BLaER1 (cell line): ENCODE measurements around the gene PUM1.
"Not testable (repeated sequence)": the region's sequence is repeated elsewhere in the genome, so short reads cannot be mapped to it uniquely, and the experiment has no call there.

Source experiments
- H3K27ac ChIP-seq: shearing (Covaris generic); formaldehyde crosslinking; 2 replicates; pipeline ENCODE4 v1.8.1; 2022
- H3K27me3 ChIP-seq: shearing (Covaris generic); formaldehyde crosslinking; 2 replicates; pipeline ENCODE4 v1.8.1; 2022
- H3K36me3 ChIP-seq: shearing (Covaris generic); formaldehyde crosslinking; 2 replicates; pipeline ENCODE4 v1.8.1; 2022
- H3K4me1 ChIP-seq: shearing (Covaris generic); formaldehyde crosslinking; 2 replicates; pipeline ENCODE4 v1.8.1; 2022
- H3K4me2 ChIP-seq: shearing (Covaris generic); formaldehyde crosslinking; 2 replicates; pipeline ENCODE4 v1.8.1; 2022
- H3K4me3 ChIP-seq: shearing (Covaris generic); formaldehyde crosslinking; 2 replicates; pipeline ENCODE4 v1.8.1; 2022
- H3K9ac ChIP-seq: shearing (Covaris generic); formaldehyde crosslinking; 2 replicates; pipeline ENCODE4 v1.8.1; 2022
- H3K9me3 ChIP-seq: shearing (Covaris generic); formaldehyde crosslinking; 2 replicates; pipeline ENCODE4 v1.8.1; 2022
- H4K20me1 ChIP-seq: shearing (Covaris generic); formaldehyde crosslinking; 2 replicates; pipeline ENCODE4 v1.8.1; 2022
- Cebpa-rat ChIP-seq: shearing (Covaris generic); IDR thresholded peaks from 2 replicates; pipeline ENCODE4 v1.8.1; 2022

Gene PUM1

DNA sequence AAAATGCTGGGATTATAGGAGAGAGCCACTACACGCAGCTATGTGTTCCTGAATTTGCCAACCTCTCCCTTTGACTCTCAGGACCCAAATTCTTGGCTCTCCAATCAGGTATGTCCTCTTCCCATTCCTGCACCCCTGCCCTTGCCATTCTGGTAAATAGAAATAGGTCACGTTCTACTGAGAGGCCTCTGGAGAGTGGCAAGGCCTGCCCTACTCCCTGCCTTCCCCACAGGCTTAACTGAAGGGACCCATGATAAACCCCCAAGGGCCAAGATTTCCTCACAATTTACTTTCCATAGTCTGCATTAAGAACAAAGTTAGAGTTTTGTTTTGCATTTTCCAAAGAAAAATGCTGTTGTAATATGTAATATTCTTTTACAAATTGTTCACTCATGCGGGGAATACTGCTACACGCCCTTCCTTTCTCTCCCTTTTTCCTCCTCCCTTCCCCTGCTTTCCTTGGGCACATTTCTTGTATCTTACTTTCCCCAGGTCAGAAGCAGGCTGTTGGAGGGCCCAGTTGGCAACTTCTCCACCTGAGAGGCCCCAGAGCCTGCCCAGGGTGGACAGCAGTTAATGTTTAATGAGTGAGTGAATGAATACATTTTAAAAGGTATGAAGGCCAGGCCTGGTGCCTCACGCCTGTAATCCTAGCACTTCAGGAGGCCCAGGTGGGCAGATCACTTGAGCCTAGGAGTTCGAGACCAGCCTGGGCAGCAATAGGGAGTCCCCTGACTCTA is 33.9 kb upstream of the PUM1 start:
- Histone ChIP-seq H3K27ac (no peak overlapping the region), H3K9ac (no peak overlapping the region), H3K9me3 (no peaks in the 10 kb centered on the region), H3K4me2 (no peak overlapping the region), H3K4me3 (no peak overlapping the region), H3K36me3 (no peaks in the 10 kb centered on the region), H4K20me1 (no peaks in the 10 kb centered on the region), H3K27me3 (no peaks in the 10 kb centered on the region), H3K4me1 (peaks cover 21% of the 10 kb centered on the region)
- no peak for TF ChIP-seq Cebpa-rat

DNA sequence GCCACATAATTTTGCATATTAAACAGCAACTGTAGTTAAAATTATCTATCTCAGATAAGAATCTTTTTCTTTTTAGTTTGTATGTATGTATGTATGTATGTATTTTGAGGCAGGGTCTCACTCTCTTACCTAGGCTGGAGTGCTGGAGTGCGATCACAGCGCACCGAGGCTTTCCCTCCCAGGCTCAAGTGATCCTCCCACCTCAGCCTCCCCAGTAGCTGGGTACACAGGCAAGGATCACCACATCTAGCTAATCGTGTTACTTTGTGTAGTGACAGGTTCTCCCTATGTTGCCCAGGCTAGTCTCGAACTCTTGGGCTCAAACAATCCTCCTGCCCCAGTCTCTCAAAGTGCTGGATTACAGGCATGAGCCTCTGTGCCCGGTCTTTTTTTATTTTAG is 30.5 kb upstream of the PUM1 start:
- no peaks in the 10 kb centered on the region for H4K20me1 ChIP-seq

DNA sequence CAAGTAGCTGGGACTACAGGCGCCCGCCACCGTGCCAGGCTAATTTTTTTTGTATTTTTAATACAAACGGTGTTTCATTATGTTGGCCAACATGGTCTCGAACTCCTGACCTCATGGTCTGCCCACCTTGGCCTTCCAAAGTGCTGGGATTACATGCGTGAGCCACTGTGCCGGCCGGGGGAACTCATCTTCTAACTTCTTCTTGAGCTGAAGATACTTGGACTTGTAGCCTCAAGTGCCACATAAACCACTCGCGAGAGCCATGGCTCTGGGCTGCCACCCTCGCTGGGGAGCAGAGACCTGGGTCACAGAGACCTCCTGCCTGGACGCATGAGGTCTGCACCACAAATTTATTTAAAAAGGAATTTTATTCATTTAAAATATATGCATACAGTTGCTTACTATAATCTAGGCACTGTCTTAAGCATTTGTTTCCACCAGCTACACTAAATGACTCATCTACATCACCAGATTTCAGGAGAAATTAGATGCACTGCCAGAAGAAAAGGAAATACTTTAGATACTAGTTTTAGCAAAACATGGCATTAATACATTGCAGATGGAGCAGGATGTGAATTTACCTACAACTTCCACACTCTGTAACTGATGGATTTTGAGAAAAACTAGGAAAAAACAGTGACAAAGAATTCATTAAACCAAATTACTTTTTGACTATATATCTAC is 29.9 kb upstream of the PUM1 start:
- no peaks in the 10 kb centered on the region for H3K27me3 ChIP-seq
- H3K36me3 ChIP-seq = no peaks in the 10 kb centered on the region
- H3K4me2 ChIP-seq = no peak overlapping the region
- H3K4me1 ChIP-seq = peaks cover 3% of the 10 kb centered on the region
- no peak for TF ChIP-seq Cebpa-rat
- no peaks in the 10 kb centered on the region for H3K9me3 ChIP-seq
- no peak overlapping the region for H3K9ac ChIP-seq
- no peak overlapping the region for H3K27ac ChIP-seq
- H4K20me1 ChIP-seq = no peaks in the 10 kb centered on the region
- H3K4me3 ChIP-seq = no peak overlapping the region

More for the DNA sequence above, 30.5 kb upstream of the PUM1 start:
- no peak overlapping the region for H3K27ac ChIP-seq
- no peak for TF ChIP-seq Cebpa-rat
- H3K27me3 ChIP-seq = no peaks in the 10 kb centered on the region
- no peak overlapping the region for H3K4me3 ChIP-seq
- peaks cover 8% of the 10 kb centered on the region for H3K4me1 ChIP-seq
- no peaks in the 10 kb centered on the region for H3K9me3 ChIP-seq
- no peak overlapping the region for H3K9ac ChIP-seq
- H3K4me2 ChIP-seq = no peak overlapping the region
- H3K36me3 ChIP-seq = no peaks in the 10 kb centered on the region

DNA sequence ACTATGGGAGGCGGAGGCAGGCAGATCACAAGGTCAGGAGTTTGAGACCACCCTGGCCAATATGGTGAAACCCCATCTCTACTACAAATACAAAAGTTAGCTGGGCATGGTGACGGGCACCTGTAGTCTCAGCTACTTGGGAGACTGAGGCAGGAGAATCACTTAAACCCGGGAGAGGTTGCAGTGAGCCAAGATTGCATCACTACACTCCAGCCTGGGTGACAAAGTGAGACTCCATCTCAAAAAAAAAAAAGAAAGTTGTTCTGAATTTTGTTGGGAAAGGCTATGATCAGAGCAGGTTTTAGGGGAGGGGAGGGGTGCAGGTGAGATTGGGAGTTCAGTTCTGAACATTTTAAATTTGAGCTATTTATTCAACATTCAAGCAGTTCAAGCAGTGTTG is 22.6 kb upstream of the PUM1 start:
- H3K27ac ChIP-seq, H4K20me1 ChIP-seq, H3K9ac ChIP-seq, H3K27me3 ChIP-seq, H3K9me3 ChIP-seq, H3K4me1 ChIP-seq, H3K36me3 ChIP-seq, H3K4me2 ChIP-seq, H3K4me3 ChIP-seq: not testable (repeated sequence)

DNA sequence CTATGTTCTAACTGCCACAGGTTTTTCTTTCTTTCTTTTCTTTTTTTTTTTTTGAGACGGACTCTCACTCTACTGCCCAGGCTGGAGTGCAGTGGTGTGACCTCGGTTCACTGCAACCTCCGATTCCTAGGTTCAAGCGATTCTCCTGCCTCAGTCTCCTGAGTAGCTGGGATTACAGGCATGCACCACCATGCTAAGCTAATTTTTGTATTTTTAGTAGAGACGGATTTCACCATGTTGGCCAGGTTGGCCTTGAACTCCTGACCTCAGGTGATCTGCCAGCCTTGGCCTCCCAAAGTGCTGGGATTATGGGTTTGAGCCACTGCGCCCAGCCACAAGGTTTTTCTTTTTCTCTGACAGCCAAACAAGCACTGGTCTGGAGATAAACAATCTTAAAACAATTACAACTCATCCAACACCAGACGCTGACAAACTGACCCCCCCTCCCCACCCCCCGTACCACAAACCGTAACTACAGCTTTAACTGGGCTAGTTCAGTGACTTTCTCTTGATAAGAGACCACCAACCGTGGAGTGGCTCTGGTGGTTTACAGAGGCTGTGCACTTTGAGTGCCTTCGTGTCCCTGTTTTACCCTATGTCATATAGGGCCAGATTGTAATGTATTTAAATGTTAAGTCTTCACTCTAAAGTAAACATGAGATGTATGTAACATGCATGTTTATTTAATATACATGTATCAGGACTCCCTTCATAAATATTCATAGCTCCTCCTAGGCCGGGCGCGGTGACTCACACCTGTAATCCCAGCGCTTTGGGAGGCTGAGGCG is 19.5 kb upstream of the PUM1 start:
- H3K9ac ChIP-seq = no peak overlapping the region

DNA sequence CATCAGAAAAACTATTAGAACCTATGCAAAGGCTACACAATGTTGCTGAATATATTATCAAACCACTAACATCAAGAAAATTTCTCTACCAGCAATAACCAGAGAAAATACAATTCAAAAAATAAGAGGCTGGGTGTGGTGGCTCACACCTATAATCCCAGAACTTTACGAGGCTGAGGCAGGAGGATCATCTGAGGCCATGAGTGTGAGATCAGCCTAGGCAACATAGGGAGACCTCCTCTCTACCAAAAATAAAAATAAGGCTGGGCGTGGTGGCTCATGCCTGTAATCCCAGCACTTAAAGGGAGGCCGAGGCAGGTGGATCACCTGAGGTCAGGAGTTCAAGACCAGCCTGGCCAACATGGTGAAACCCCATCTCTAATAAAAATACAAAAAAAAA is 16.9 kb upstream of the PUM1 start:
- H3K4me3 ChIP-seq = no peak overlapping the region
- no peaks in the 10 kb centered on the region for H3K27me3 ChIP-seq
- H3K4me1 ChIP-seq = no peaks in the 10 kb centered on the region
- no peaks in the 10 kb centered on the region for H3K36me3 ChIP-seq
- no peak overlapping the region for H3K9ac ChIP-seq
- H3K27ac ChIP-seq = no peak overlapping the region
- no peak for TF ChIP-seq Cebpa-rat
- H4K20me1 ChIP-seq = no peaks in the 10 kb centered on the region
- no peak overlapping the region for H3K4me2 ChIP-seq
- H3K9me3 ChIP-seq = no peaks in the 10 kb centered on the region

More for the DNA sequence above, 19.5 kb upstream of the PUM1 start:
- Histone ChIP-seq H3K27ac (no peak overlapping the region), H3K4me1 (no peaks in the 10 kb centered on the region), H3K9me3 (no peaks in the 10 kb centered on the region), H4K20me1 (no peaks in the 10 kb centered on the region), H3K4me3 (no peak overlapping the region), H3K27me3 (no peaks in the 10 kb centered on the region), H3K36me3 (no peaks in the 10 kb centered on the region), H3K4me2 (no peak overlapping the region)
- TF ChIP-seq Cebpa-rat = no peak

DNA sequence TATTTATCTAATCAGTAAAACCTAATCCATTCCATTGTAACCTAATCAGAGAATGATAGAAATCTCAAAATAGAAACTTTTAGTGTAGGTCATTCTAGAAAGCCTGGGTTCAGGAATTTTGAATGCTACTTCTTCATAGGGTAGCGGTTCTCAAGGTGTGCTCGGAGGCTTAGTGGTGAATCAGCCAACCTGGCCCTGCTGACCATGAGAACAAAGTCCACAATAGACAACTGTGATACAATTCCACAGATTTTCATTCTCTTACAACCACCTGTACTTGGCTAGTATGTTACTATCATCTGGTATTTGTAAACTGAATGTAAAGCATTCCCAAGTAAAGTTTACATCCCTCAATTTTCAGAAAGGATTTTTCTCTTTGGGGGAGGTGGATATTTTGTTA is 7.5 kb upstream of the PUM1 start:
- H3K36me3 ChIP-seq = no peaks in the 10 kb centered on the region
- no peak for TF ChIP-seq Cebpa-rat
- no peaks in the 10 kb centered on the region for H4K20me1 ChIP-seq
- no peaks in the 10 kb centered on the region for H3K9me3 ChIP-seq
- no peaks in the 10 kb centered on the region for H3K27me3 ChIP-seq
- no peak overlapping the region for H3K4me3 ChIP-seq
- H3K4me1 ChIP-seq = no peaks in the 10 kb centered on the region
- H3K27ac ChIP-seq = no peak overlapping the region
- no peak overlapping the region for H3K9ac ChIP-seq
- H3K4me2 ChIP-seq = no peak overlapping the region

DNA sequence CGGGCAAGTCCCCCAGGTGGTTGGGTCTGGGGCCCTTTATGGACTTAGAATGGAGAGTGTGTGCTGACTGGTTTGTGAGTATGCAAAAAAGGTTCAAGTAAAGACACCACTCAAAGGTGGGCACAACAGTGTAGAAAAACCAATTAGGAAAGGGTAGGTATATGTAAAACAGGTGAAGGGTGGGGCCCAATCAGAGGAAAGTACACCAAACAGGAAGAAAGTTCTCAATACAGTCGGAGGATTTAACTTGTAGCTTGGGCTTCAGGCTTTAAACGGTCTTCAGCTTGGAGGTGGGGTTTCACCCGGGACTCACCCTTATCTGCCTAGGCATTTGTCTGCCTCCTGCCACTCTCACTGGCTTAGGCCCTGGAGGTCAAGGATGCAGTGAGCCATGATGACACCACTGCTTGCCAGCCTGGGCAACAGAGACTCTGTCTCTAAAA is 6.8 kb upstream of the PUM1 start:
- no peak overlapping the region for H3K9ac ChIP-seq
- no peaks in the 10 kb centered on the region for H3K4me1 ChIP-seq
- H3K4me2 ChIP-seq = no peak overlapping the region
- H3K4me3 ChIP-seq = no peak overlapping the region
- H4K20me1 ChIP-seq = no peaks in the 10 kb centered on the region
- no peak for TF ChIP-seq Cebpa-rat
- no peaks in the 10 kb centered on the region for H3K36me3 ChIP-seq
- H3K27ac ChIP-seq = no peak overlapping the region
- no peaks in the 10 kb centered on the region for H3K27me3 ChIP-seq
- no peaks in the 10 kb centered on the region for H3K9me3 ChIP-seq

DNA sequence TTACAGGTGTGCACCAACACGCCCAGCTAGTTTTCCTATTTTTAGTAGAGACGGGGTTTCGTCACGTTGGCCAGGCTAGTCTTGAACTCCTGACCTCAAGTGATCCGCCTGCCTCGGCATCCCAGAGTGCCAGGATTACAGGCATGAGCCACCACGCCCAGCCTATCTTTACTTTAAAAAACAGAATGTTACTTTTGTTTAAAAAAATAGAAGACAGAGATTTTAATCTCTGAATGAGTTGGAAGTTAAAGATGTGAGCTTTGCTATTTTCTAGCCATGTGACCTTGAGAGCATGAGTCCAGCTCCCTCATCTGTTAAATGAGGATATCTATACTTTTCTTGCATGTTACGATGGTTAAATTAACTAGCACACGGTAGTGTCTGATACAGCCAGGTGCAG is 3.9 kb upstream of the PUM1 start:
- Histone ChIP-seq H3K27ac (no peak overlapping the region), H3K4me3 (no peak overlapping the region), H3K36me3 (no peaks in the 10 kb centered on the region), H3K4me1 (no peaks in the 10 kb centered on the region), H4K20me1 (peaks cover 2% of the 10 kb centered on the region), H3K9ac (no peak overlapping the region), H3K4me2 (no peak overlapping the region), H3K27me3 (no peaks in the 10 kb centered on the region), H3K9me3 (no peaks in the 10 kb centered on the region)
- no peak for TF ChIP-seq Cebpa-rat
